NCI-H2081 treated with DMSO at 0.1 percent for 48 hours (cell line): ENCODE measurements around the gene MAPK10.
"Not testable (repeated sequence)": the region's sequence is repeated elsewhere in the genome, so short reads cannot be mapped to it uniquely, and the experiment has no call there.

Experiments used
- DNase-seq: peaks from one replicate; lab custom pipeline; 2025; lab: John Stamatoyannopoulos, UW

MAPK10 gene

GRCh38 chr4:85968945-85969819 is 390.7 kb downstream of the MAPK10 start:
- no peak for DNase-seq

GRCh38 chr4:85967872-85968271 is 392.0 kb downstream of the MAPK10 start:
- no peak for DNase-seq

GRCh38 chr4:85966373-85966772 is 393.5 kb downstream of the MAPK10 start:
- DNase-seq, result no peak

DNA sequence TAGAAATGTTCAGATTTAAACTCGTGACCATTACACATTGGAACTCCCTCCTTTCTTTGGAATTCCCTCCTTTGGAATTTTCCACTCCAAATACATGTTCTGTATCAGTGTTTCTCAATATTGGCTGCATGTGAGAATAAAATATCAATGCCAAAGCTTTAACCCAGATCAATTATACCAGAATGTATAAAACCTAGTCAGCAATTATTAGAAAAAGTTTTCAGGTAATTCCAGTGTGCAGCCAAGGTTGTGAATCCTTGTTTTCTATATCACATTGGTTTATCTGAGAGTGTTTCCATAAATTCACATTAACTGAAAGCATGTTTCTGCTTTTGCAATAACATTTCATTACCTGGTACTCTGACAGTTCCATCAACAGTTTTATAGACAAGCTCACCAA is 394.3 kb downstream of the MAPK10 start:
- DNase-seq, result no peak

GRCh38 chr4:85965017-85965416 is 394.8 kb downstream of the MAPK10 start:
- DNase-seq, result not testable (repeated sequence)

- no peak for DNase-seq
Observed at GRCh38 chr4:85964298-85964697, 395.6 kb downstream of the MAPK10 start.

DNA sequence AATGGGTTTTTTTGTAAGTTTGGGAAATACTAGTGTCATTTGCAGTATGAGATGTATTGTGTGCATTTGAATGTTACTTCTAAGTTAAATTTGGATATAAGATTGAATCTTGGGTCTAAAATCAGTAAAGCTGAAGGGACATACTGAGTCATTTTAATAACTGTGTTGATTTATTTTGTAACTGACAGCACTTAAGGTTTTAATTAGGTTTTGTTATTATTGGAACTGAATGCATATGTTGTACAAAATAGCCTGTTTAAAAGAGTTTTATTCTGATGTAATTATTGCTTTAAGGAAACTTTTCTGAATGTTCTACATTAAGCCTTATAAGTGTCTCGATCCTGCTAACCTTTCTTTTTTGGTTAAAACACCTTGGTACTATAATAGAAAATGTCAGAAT is 396.6 kb downstream of the MAPK10 start:
- no peak for DNase-seq

- DNase-seq, result no peak
Observed at GRCh38 chr4:85961887-85962286, 398.0 kb downstream of the MAPK10 start.

- no peak for DNase-seq
Observed at GRCh38 chr4:85956293-85956945, 403.4 kb downstream of the MAPK10 start.

DNA sequence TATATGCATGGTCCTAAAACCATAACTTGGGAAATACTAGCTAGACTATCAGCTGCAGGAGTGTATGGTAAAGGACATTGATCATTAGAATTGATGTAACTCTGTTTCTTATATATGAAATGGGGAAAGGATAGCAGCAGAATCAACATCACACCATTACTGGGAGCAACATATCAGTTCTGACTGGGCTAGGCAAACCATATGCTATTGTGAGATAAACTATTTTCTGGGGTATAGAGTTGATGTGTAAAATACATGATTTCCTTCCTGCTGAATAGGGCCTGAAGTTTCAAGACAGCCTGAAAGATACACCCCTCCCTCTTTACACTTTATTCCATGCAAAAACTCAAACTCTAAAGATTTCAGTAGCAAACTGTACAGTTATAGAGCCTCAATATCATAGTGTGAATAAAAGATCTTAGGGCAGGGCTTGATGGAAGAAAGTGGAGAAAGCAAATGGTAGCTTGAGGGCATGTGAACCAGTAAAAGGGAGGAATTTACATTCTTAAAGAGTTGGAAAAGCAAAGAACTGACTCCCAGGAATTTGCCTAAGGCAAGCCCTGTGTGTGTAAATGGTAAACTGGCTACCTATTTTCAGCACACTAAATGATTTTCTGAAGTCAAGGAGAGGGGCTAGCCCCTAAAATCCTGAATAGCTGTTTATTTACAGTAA is 404.1 kb downstream of the MAPK10 start:
- DNase-seq, result no peak

GRCh38 chr4:85953651-85954018 is 406.2 kb downstream of the MAPK10 start:
- no peak for DNase-seq

DNA sequence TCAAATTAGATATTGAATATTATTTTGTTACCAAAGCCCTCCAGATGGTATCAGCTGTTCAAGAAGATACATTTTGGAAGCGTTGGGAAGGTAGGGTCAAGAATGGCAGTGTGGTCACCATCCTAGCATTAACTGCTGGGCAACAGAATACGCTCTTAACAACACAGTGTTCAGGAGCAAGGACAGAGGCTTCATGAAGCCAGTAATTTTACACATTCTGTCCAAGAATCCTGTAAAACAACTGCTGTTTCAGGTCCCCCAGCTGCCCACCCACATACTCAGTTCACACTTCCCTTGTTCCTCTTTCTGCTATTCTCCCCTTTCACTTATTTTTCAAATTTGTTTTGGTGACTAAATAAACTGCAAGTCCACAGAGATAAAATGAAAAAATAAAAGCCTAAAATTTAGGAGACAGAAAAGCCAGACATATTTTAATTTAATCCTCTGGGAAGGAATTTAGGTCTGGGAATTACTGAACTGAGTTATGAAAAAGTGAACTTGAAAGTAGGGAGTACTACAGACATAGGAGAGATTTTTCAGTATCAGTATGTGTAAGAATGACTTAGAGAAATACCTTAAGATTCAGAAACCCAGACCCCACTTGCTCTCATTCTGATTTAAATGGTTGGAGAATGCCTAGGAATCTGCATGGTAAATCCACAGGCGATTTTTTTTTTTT is 406.7 kb downstream of the MAPK10 start:
- no peak for DNase-seq

DNA sequence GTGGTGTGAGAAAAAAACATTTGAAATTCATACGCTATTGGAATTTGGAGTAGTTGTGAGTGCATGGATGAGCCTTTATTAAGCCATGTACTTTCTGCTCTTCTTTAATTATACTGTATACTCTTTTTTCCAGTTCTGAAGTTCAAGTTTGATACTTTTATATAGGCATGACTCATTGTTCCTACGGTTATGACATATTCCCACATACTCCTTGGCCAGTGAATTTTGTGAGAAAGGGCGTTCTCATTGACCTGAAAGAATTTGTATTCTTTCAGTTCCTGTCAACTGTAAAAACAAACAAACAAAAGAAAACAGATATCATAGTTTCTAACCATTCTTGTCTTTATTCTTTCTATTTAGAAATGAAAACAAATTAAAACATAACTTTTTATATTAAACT is 407.3 kb downstream of the MAPK10 start:
- no peak for DNase-seq

DNA sequence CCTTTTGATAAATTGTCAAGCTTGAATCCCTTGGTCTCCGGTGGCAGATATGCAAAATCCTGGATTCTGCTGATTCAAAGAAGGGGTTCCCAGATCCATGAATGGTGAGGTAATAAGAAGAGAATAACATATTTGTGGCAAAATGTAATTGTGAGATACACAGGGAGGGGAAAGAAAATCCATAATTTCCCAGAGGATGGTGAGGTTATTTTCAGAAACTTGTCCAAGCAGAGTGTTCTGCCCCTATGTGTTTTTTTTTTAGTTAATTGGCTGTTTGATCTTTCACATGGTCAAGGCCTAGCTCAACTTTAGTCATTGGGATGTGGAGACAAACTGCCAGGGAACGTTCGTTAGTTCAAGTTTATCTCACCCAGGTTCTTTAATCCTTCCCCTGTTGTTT is 408.8 kb downstream of the MAPK10 start:
- DNase-seq, result no peak

GRCh38 chr4:85946821-85947220 is 413.0 kb downstream of the MAPK10 start:
- no peak for DNase-seq

- DNase-seq, result no peak
Observed at GRCh38 chr4:85942107-85942506, 417.7 kb downstream of the MAPK10 start.

DNA sequence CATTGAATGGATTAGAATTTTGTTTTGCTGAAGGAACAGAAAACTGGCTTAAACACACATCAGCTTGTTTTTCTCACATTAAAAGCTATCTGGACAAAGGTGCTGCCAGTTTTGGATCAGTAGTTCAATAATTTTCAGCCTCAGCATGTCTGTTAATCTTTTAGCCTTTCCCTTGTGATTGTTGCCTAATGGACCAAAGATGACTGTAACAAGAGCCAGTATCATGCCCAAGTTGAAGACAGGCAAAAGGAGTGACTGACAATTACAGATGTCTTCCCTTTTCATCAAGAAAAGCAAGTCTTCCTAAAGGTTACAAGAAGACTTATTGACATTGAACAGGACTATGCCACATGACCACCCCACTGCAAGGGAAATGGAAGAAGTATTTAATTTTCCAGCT is 419.7 kb downstream of the MAPK10 start:
- no peak for DNase-seq
